Measurements from ENCODE around the gene KCNQ1.

- TF ChIP-seq CTCF (IDR thresholded peaks at IDR 0.05) = no peak
- TF ChIP-seq EZH2 (IDR thresholded peaks at IDR 0.05; ENCODE audit: borderline replicate concordance, insufficient read depth, low read depth, low read length, poor library complexity, severe bottlenecking) = no peak
These were observed 23.8 kb downstream of the KCNQ1 start for GRCh38 chr11:2468363-2469235.

Measured in B cell (primary cell).